GM23338 (cell line): Measurements from ENCODE around the gene C1orf21. TPM values are rescaled to one million over a fixed set of nuclear protein-coding genes. Genes with fewer than 3 reads are reported as not detected.

Experiments
- ATAC-seq: fragments of 200-7000 bp; cut with Tn5 transposase; 3 replicates; pipeline ENCODE4 v1.9.1; 2020
- DNase-seq: peaks from one replicate; pipeline ENCODE4 v3.0.0-alpha.2; 2015; ENCODE audit warnings: low spot score
- H2AFZ ChIP-seq: fragments of 200-600 bp; sonication (generic); 2 replicates; pipeline ENCODE4 v1.8.0; 2016; ENCODE audit warnings: antibody characterized with exemption, mild to moderate bottlenecking, moderate library complexity
- H3F3A ChIP-seq: fragments of 200-600 bp; sonication (generic); replicated peaks from 2 replicates; pipeline ENCODE4 v1.8.0; 2017; ENCODE audit warnings: antibody characterized with exemption, mixed run types, low read depth
- H3K27ac ChIP-seq: fragments of 200-600 bp; sonication (generic); 2 replicates; pipeline ENCODE4 v1.6.1; 2016; ENCODE audit warnings: low read depth
- H3K27me3 ChIP-seq: fragments of 200-600 bp; sonication (generic); 2 replicates; pipeline ENCODE4 v1.8.0; 2016; ENCODE audit warnings: mild to moderate bottlenecking, mixed run types, moderate library complexity; ENCODE audit not compliant: insufficient read depth
- H3K36me3 ChIP-seq: fragments of 200-600 bp; sonication (generic); 2 replicates; pipeline ENCODE4 v1.8.0; 2016; ENCODE audit warnings: mild to moderate bottlenecking; ENCODE audit not compliant: insufficient read depth
- H3K4me1 ChIP-seq: fragments of 200-600 bp; sonication (generic); 2 replicates; pipeline ENCODE4 v1.8.0; 2016; ENCODE audit warnings: mild to moderate bottlenecking, moderate library complexity; ENCODE audit not compliant: insufficient read depth
- H3K4me2 ChIP-seq: fragments of 200-600 bp; sonication (generic); 2 replicates; pipeline ENCODE4 v1.7.1; 2017; ENCODE audit warnings: mixed run types
- H3K4me3 ChIP-seq: fragments of 200-600 bp; sonication (generic); 2 replicates; pipeline ENCODE4 v1.6.1; 2016; ENCODE audit warnings: mixed run types
- H3K79me2 ChIP-seq: fragments of 200-600 bp; sonication (generic); replicated peaks from 2 replicates; pipeline ENCODE4 v1.8.0; 2017; ENCODE audit warnings: mild to moderate bottlenecking; ENCODE audit not compliant: insufficient read depth
- H3K9me2 ChIP-seq: fragments of 200-600 bp; sonication (generic); 2 replicates; pipeline ENCODE4 v1.8.0; 2017; ENCODE audit not compliant: insufficient read depth
- H4K20me1 ChIP-seq: fragments of 200-600 bp; sonication (generic); replicated peaks from 2 replicates; pipeline ENCODE4 v1.8.0; 2017; ENCODE audit warnings: mild to moderate bottlenecking; ENCODE audit not compliant: insufficient read depth
- H3K27ac Mint-ChIP-seq: 2 replicates; pipeline ENCODE4 v1.8.0; 2020; ENCODE audit warnings: inconsistent platforms, mild to moderate bottlenecking, moderate library complexity, mixed read lengths
- H3K27me3 Mint-ChIP-seq: 3 replicates; pipeline ENCODE4 v1.8.0; 2022; ENCODE audit warnings: low read depth, mild to moderate bottlenecking, moderate library complexity, mixed read lengths, inconsistent platforms; ENCODE audit not compliant: insufficient read depth, poor library complexity
- H3K36me3 Mint-ChIP-seq: 3 replicates; pipeline ENCODE4 v1.8.0; 2021; ENCODE audit warnings: low read depth, mild to moderate bottlenecking, inconsistent platforms, moderate library complexity, mixed read lengths
- H3K4me1 Mint-ChIP-seq: 3 replicates; pipeline ENCODE4 v1.8.0; 2020; ENCODE audit warnings: mild to moderate bottlenecking, inconsistent platforms, mixed read lengths
- H3K4me3 Mint-ChIP-seq: 3 replicates; pipeline ENCODE4 v1.8.0; 2021; ENCODE audit warnings: moderate library complexity, mild to moderate bottlenecking, inconsistent platforms, mixed read lengths
- H3K9me3 Mint-ChIP-seq: 3 replicates; pipeline ENCODE4 v1.8.0; 2020; ENCODE audit warnings: moderate library complexity, mild to moderate bottlenecking, inconsistent platforms, mixed read lengths
- CREB1 ChIP-seq: fragments of 250-450 bp; sonication (Bioruptor Pico); IDR thresholded peaks from 2 replicates; pipeline ENCODE4 v1.5.0; 2020; ENCODE audit warnings: low read depth, mild to moderate bottlenecking, moderate library complexity
- EZH2phosphoT487 ChIP-seq: fragments of 200-600 bp; sonication (generic); IDR thresholded peaks from one replicate; pipeline ENCODE4 v1.8.1; 2018; ENCODE audit warnings: antibody characterized with exemption; ENCODE audit not compliant: unreplicated experiment
- JUNB ChIP-seq: IDR thresholded peaks from one replicate; pipeline ENCODE4 v1.6.1; 2016; ENCODE audit warnings: antibody characterized with exemption; ENCODE audit not compliant: unreplicated experiment
- ZNF114 ChIP-seq: fragments of 250-450 bp; sonication (Bioruptor Pico); IDR thresholded peaks from 2 replicates; pipeline ENCODE4 v1.5.0; 2020; ENCODE audit warnings: mild to moderate bottlenecking, moderate library complexity
- ZNF331 ChIP-seq: fragments of 250-450 bp; sonication (Bioruptor Pico); IDR thresholded peaks from 2 replicates; pipeline ENCODE4 v1.5.0; 2020; ENCODE audit warnings: low read depth, mild to moderate bottlenecking, moderate library complexity
- polyA plus RNA-seq: library from polyadenylated mRNA; unstranded; fragments of >200 nt; fragmentation: Nextera tagmentation; extraction: Ambion mirVana; gene quantifications from 2 replicates; pipeline ENCODE4 v1.2.1, GENCODE V29; 2016
- total RNA-seq: library from RNA; depleted of rRNA; stranded (reverse); fragments of >200 nt; shearing (Covaris generic); gene quantifications from 2 replicates; pipeline ENCODE4 v1.2.3, GENCODE V29; 2014
- TF ChIP-seq, protein P1 (sequence below): fragments of 250-450 bp; sonication (Bioruptor Pico); IDR thresholded peaks from 2 replicates; pipeline ENCODE4 v1.5.0; 2020; ENCODE audit warnings: mild to moderate bottlenecking, moderate library complexity
- TF ChIP-seq, protein P2 (sequence below), 2 experiments: fragments of 200-600 bp in 1 of 2; sonication (generic) in 1 of 2; conservative IDR thresholded peaks; 2 replicates each; pipeline versions ENCODE4 v1.5.1 to v1.6.1; 2016 to 2017; ENCODE audit warnings: antibody characterized with exemption in 2 of 2, low read depth in 2 of 2, mild to moderate bottlenecking in 2 of 2, moderate library complexity in 1 of 2
- TF ChIP-seq, protein P3 (sequence below): IDR thresholded peaks from one replicate; pipeline ENCODE4 v1.6.1; 2018; ENCODE audit warnings: antibody characterized with exemption; ENCODE audit not compliant: unreplicated experiment

The C1orf21 gene
- total and polyA plus RNA-seq, 2 experiments from 2014 or later = 28.0 to 40.4 TPM

DNA sequence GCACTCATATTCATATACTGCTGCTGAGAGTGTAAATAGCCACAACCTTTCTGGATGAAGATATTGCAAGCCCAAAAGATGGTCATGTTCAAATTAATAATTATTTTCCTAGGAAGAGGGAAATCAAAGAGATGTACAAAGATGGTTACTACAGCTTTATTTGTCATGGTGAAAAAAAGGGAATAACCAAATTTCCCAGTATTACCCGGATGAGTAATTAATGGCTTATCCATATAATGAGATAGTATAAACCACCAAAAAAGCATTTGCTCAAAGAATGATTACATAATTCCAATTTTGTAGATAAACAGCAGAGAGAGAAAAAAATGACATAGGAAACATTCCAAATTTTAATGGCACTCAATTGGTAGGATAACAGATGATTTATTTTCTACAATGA, 165.6 kb downstream of the C1orf21 start (continued):
- TF ChIP-seq, protein P1, sequence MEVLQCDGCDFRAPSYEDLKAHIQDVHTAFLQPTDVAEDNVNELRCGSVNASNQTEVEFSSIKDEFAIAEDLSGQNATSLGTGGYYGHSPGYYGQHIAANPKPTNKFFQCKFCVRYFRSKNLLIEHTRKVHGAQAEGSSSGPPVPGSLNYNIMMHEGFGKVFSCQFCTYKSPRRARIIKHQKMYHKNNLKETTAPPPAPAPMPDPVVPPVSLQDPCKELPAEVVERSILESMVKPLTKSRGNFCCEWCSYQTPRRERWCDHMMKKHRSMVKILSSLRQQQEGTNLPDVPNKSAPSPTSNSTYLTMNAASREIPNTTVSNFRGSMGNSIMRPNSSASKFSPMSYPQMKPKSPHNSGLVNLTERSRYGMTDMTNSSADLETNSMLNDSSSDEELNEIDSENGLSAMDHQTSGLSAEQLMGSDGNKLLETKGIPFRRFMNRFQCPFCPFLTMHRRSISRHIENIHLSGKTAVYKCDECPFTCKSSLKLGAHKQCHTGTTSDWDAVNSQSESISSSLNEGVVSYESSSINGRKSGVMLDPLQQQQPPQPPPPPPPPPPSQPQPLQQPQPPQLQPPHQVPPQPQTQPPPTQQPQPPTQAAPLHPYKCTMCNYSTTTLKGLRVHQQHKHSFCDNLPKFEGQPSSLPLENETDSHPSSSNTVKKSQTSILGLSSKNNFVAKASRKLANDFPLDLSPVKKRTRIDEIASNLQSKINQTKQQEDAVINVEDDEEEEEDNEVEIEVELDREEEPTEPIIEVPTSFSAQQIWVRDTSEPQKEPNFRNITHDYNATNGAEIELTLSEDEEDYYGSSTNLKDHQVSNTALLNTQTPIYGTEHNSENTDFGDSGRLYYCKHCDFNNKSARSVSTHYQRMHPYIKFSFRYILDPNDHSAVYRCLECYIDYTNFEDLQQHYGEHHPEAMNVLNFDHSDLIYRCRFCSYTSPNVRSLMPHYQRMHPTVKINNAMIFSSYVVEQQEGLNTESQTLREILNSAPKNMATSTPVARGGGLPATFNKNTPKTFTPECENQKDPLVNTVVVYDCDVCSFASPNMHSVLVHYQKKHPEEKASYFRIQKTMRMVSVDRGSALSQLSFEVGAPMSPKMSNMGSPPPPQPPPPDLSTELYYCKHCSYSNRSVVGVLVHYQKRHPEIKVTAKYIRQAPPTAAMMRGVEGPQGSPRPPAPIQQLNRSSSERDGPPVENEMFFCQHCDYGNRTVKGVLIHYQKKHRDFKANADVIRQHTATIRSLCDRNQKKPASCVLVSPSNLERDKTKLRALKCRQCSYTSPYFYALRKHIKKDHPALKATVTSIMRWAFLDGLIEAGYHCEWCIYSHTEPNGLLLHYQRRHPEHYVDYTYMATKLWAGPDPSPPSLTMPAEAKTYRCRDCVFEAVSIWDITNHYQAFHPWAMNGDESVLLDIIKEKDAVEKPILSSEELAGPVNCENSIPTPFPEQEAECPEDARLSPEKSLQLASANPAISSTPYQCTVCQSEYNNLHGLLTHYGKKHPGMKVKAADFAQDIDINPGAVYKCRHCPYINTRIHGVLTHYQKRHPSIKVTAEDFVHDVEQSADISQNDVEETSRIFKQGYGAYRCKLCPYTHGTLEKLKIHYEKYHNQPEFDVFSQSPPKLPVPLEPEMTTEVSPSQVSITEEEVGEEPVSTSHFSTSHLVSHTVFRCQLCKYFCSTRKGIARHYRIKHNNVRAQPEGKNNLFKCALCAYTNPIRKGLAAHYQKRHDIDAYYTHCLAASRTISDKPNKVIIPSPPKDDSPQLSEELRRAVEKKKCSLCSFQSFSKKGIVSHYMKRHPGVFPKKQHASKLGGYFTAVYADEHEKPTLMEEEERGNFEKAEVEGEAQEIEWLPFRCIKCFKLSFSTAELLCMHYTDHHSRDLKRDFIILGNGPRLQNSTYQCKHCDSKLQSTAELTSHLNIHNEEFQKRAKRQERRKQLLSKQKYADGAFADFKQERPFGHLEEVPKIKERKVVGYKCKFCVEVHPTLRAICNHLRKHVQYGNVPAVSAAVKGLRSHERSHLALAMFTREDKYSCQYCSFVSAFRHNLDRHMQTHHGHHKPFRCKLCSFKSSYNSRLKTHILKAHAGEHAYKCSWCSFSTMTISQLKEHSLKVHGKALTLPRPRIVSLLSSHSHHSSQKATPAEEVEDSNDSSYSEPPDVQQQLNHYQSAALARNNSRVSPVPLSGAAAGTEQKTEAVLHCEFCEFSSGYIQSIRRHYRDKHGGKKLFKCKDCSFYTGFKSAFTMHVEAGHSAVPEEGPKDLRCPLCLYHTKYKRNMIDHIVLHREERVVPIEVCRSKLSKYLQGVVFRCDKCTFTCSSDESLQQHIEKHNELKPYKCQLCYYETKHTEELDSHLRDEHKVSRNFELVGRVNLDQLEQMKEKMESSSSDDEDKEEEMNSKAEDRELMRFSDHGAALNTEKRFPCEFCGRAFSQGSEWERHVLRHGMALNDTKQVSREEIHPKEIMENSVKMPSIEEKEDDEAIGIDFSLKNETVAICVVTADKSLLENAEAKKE (CRISPR knock-in tag) = no peak
- TF ChIP-seq CREB1 (no peak), EZH2phosphoT487 (no peak), JUNB (no peak)
- TF ChIP-seq, protein P2, sequence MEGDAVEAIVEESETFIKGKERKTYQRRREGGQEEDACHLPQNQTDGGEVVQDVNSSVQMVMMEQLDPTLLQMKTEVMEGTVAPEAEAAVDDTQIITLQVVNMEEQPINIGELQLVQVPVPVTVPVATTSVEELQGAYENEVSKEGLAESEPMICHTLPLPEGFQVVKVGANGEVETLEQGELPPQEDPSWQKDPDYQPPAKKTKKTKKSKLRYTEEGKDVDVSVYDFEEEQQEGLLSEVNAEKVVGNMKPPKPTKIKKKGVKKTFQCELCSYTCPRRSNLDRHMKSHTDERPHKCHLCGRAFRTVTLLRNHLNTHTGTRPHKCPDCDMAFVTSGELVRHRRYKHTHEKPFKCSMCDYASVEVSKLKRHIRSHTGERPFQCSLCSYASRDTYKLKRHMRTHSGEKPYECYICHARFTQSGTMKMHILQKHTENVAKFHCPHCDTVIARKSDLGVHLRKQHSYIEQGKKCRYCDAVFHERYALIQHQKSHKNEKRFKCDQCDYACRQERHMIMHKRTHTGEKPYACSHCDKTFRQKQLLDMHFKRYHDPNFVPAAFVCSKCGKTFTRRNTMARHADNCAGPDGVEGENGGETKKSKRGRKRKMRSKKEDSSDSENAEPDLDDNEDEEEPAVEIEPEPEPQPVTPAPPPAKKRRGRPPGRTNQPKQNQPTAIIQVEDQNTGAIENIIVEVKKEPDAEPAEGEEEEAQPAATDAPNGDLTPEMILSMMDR (conservative IDR thresholded peaks at IDR 0.05; ENCODE audit: low read depth in 2 of 2) = no peak

DNA sequence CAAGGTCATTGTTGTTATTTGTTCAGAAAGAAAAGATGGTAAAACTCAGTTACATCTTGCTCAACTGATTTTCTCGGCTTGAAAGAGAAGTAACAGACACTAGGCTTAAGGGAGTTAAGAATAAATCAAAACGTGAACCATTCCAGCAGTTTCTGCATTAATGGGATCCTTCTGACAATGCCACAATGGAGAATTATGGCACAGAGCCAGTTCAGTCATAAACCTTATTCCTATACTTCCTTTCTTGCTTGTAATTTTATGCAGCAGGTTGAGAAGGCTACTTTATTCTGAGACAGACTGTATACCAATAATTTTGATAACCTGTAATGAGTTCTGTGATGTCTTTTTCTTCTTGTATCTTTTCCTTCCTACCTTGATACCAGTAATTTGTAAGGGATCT, 167.0 kb downstream of the C1orf21 start:
- DNase-seq = no peak
- H3K4me3 ChIP-seq = no peak overlapping the region
- no peak overlapping the region for H3K4me3 Mint-ChIP-seq
- no peaks in the 10 kb centered on the region for H3K9me2 ChIP-seq
- H3K4me1 Mint-ChIP-seq = peaks cover 15% of the 10 kb centered on the region
- H3K27ac Mint-ChIP-seq = no peak overlapping the region
- H3K36me3 ChIP-seq = no peaks in the 10 kb centered on the region
- H3F3A ChIP-seq = no peaks in the 10 kb centered on the region
- H3K36me3 Mint-ChIP-seq = no peaks in the 10 kb centered on the region
- no peaks in the 10 kb centered on the region for H3K27me3 ChIP-seq
- H4K20me1 ChIP-seq = peaks cover 3% of the 10 kb centered on the region
- no peak overlapping the region for H3K4me2 ChIP-seq
- H3K27ac ChIP-seq = no peak overlapping the region
- ATAC-seq = no peak
- no peak overlapping the region for H2AFZ ChIP-seq
- peaks cover 12% of the 10 kb centered on the region for H3K4me1 ChIP-seq
- peaks cover 5% of the 10 kb centered on the region for H3K27me3 Mint-ChIP-seq
- no peaks in the 10 kb centered on the region for H3K9me3 Mint-ChIP-seq
- no peaks in the 10 kb centered on the region for H3K79me2 ChIP-seq
- TF ChIP-seq ZNF114 (CRISPR knock-in tag) (no peak), JUNB (no peak), ZNF331 (CRISPR knock-in tag) (no peak)
- TF ChIP-seq, protein P3, sequence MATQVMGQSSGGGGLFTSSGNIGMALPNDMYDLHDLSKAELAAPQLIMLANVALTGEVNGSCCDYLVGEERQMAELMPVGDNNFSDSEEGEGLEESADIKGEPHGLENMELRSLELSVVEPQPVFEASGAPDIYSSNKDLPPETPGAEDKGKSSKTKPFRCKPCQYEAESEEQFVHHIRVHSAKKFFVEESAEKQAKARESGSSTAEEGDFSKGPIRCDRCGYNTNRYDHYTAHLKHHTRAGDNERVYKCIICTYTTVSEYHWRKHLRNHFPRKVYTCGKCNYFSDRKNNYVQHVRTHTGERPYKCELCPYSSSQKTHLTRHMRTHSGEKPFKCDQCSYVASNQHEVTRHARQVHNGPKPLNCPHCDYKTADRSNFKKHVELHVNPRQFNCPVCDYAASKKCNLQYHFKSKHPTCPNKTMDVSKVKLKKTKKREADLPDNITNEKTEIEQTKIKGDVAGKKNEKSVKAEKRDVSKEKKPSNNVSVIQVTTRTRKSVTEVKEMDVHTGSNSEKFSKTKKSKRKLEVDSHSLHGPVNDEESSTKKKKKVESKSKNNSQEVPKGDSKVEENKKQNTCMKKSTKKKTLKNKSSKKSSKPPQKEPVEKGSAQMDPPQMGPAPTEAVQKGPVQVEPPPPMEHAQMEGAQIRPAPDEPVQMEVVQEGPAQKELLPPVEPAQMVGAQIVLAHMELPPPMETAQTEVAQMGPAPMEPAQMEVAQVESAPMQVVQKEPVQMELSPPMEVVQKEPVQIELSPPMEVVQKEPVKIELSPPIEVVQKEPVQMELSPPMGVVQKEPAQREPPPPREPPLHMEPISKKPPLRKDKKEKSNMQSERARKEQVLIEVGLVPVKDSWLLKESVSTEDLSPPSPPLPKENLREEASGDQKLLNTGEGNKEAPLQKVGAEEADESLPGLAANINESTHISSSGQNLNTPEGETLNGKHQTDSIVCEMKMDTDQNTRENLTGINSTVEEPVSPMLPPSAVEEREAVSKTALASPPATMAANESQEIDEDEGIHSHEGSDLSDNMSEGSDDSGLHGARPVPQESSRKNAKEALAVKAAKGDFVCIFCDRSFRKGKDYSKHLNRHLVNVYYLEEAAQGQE = no peak
